ENCODE measurements around the gene DGKA.
"Not testable (repeated sequence)": the region's sequence is repeated elsewhere in the genome, so short reads cannot be mapped to it uniquely, and the experiment has no call there.

Gene DGKA

DNA sequence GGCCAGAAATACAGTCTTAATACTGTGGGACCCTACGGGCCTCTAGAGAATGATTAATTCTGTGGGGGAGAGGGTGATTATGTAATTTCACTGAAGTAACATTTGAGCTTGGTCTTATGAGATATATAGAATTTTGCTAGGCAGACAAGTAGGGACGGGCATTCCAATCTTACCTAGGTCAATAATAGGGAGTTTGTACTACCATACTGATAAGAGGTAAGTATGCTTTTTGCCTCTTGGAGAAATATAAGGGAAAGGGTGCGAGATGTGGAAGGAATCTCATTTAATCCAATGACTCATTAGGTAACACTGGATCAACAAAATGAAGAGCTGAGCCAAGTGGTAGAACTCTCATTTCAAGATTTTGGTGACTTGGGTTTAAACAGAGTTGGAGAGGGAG, 48.1 kb downstream of the DGKA start:
- no peak for DNase-seq (ENCODE audit: low read depth, low spot score)
- H3K27me3 ChIP-seq (ENCODE audit: insufficient read depth, insufficient read length) = no peaks in the 10 kb centered on the region

GRCh38 chr12:55981882-55982281, 50.9 kb downstream of the DGKA start:
- H3K27me3 ChIP-seq (ENCODE audit: insufficient read depth, insufficient read length); DNase-seq (ENCODE audit: low read depth, low spot score); H3K9me3 ChIP-seq (ENCODE audit: insufficient read depth, low read length); H3K9ac ChIP-seq (ENCODE audit: insufficient read length, low read depth); H3K4me1 ChIP-seq (ENCODE audit: insufficient read depth, insufficient read length); H3K4me3 ChIP-seq (ENCODE audit: insufficient read length, low read depth): not testable (repeated sequence)
- peaks cover 77% of the 10 kb centered on the region for H3K36me3 ChIP-seq (ENCODE audit: insufficient read depth, insufficient read length, low read length)

More for the DNA sequence above, 48.1 kb downstream of the DGKA start:
- no peak overlapping the region for H3K4me3 ChIP-seq (ENCODE audit: insufficient read length, low read depth)
- no peaks in the 10 kb centered on the region for H3K9me3 ChIP-seq (ENCODE audit: insufficient read depth, low read length)
- H3K9ac ChIP-seq (ENCODE audit: insufficient read length, low read depth) = no peak overlapping the region
- H3K4me1 ChIP-seq (ENCODE audit: insufficient read depth, insufficient read length) = no peaks in the 10 kb centered on the region
- H3K36me3 ChIP-seq (ENCODE audit: insufficient read depth, insufficient read length, low read length) = peaks cover 62% of the 10 kb centered on the region
- TF ChIP-seq SUZ12 (IDR thresholded peaks at IDR 0.05; ENCODE audit: extremely low read depth, insufficient read depth, insufficient read length) (no peak), YY1 (IDR thresholded peaks at IDR 0.05; ENCODE audit: insufficient read depth, insufficient read length) (no peak), ZNF274 (IDR thresholded peaks at IDR 0.05; ENCODE audit: low read depth, low read length) (no peak)

GRCh38 chr12:55982319-55982936, 51.5 kb downstream of the DGKA start:
- Histone ChIP-seq H3K36me3 (ENCODE audit: insufficient read depth, insufficient read length, low read length) (peaks cover 77% of the 10 kb centered on the region), H3K4me1 (ENCODE audit: insufficient read depth, insufficient read length) (no peaks in the 10 kb centered on the region), H3K9ac (ENCODE audit: insufficient read length, low read depth) (no peak overlapping the region), H3K9me3 (ENCODE audit: insufficient read depth, low read length) (no peaks in the 10 kb centered on the region), H3K27me3 (ENCODE audit: insufficient read depth, insufficient read length) (no peaks in the 10 kb centered on the region), H3K4me3 (ENCODE audit: insufficient read length, low read depth) (no peak overlapping the region)
- no peak for DNase-seq (ENCODE audit: low read depth, low spot score)
- no peak for TF ChIP-seq YY1 (IDR thresholded peaks at IDR 0.05; ENCODE audit: insufficient read depth, insufficient read length)
- TF ChIP-seq SUZ12 (IDR thresholded peaks at IDR 0.05; ENCODE audit: extremely low read depth, insufficient read depth, insufficient read length) = no peak
- no peak for TF ChIP-seq ZNF274 (IDR thresholded peaks at IDR 0.05; ENCODE audit: low read depth, low read length)

DNA sequence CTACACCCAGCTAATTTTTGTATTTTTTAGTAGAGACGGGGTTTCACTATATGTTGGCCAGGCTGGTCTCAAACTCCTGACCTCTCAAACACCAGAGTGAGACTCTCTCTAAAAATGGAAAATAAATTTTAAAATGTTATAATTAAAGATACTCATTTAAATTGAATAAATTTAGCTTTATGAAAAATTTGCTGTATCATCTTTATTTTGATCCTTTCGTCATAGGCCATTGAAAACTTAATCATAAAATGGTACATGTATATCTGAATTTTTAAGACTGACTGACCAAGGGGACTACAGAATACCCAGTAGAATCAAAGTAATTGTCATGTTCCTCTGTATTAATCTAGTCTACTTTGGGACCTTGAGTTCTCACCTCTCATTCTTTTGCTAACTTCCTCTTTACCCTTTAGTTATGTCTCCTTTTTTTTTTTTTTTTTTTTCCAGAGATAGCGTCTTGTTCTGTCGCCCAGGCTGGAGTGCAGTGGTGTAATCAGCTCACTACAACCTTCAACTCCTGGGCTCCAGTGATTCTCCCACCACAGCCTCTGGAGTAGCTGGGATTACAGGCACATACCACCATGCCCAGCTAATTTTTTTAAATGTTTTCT, 52.4 kb downstream of the DGKA start:
- no peak for TF ChIP-seq YY1 (IDR thresholded peaks at IDR 0.05; ENCODE audit: insufficient read depth, insufficient read length)
- no peak for TF ChIP-seq SUZ12 (IDR thresholded peaks at IDR 0.05; ENCODE audit: extremely low read depth, insufficient read depth, insufficient read length)
- no peak for TF ChIP-seq ZNF274 (IDR thresholded peaks at IDR 0.05; ENCODE audit: low read depth, low read length)
- peaks cover 79% of the 10 kb centered on the region for H3K36me3 ChIP-seq (ENCODE audit: insufficient read depth, insufficient read length, low read length)
- no peaks in the 10 kb centered on the region for H3K27me3 ChIP-seq (ENCODE audit: insufficient read depth, insufficient read length)
- H3K4me3 ChIP-seq (ENCODE audit: insufficient read length, low read depth) = no peak overlapping the region
- DNase-seq (ENCODE audit: low read depth, low spot score) = no peak
- H3K4me1 ChIP-seq (ENCODE audit: insufficient read depth, insufficient read length) = no peaks in the 10 kb centered on the region
- no peak overlapping the region for H3K9ac ChIP-seq (ENCODE audit: insufficient read length, low read depth)
- no peaks in the 10 kb centered on the region for H3K9me3 ChIP-seq (ENCODE audit: insufficient read depth, low read length)

DNA sequence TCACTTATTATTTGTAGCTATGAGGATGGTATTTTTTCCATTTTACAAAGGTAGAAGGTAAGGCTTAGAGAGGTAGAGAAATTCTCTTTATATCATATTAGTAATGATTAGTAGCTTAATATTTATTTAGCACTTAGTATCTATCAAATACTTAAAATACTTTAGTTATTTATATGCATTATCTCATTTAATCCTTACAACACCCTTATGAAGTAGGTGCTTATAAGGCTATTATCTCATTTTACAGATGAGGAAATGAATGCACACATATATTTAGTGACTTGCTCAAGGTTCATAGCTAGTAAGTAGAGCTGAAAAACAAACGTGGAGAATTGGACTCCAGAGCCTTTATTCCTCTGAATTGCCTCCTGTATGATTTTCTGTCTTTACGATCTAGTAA, 53.9 kb downstream of the DGKA start:
- TF ChIP-seq YY1 (IDR thresholded peaks at IDR 0.05; ENCODE audit: insufficient read depth, insufficient read length) (no peak), SUZ12 (IDR thresholded peaks at IDR 0.05; ENCODE audit: extremely low read depth, insufficient read depth, insufficient read length) (no peak), ZNF274 (IDR thresholded peaks at IDR 0.05; ENCODE audit: low read depth, low read length) (no peak)
- Histone ChIP-seq H3K4me3 (ENCODE audit: insufficient read length, low read depth) (no peak overlapping the region), H3K4me1 (ENCODE audit: insufficient read depth, insufficient read length) (no peaks in the 10 kb centered on the region), H3K27me3 (ENCODE audit: insufficient read depth, insufficient read length) (no peaks in the 10 kb centered on the region), H3K9me3 (ENCODE audit: insufficient read depth, low read length) (no peaks in the 10 kb centered on the region), H3K9ac (ENCODE audit: insufficient read length, low read depth) (no peak overlapping the region), H3K36me3 (ENCODE audit: insufficient read depth, insufficient read length, low read length) (peaks cover 83% of the 10 kb centered on the region)
- no peak for DNase-seq (ENCODE audit: low read depth, low spot score)

- Histone ChIP-seq H3K9ac (ENCODE audit: insufficient read length, low read depth) (no peak overlapping the region), H3K27me3 (ENCODE audit: insufficient read depth, insufficient read length) (no peaks in the 10 kb centered on the region), H3K4me3 (ENCODE audit: insufficient read length, low read depth) (no peak overlapping the region), H3K4me1 (ENCODE audit: insufficient read depth, insufficient read length) (no peaks in the 10 kb centered on the region), H3K36me3 (ENCODE audit: insufficient read depth, insufficient read length, low read length) (peaks cover 83% of the 10 kb centered on the region), H3K9me3 (ENCODE audit: insufficient read depth, low read length) (no peaks in the 10 kb centered on the region)
- DNase-seq (ENCODE audit: low read depth, low spot score) = no peak
- TF ChIP-seq YY1 (IDR thresholded peaks at IDR 0.05; ENCODE audit: insufficient read depth, insufficient read length) (no peak), ZNF274 (IDR thresholded peaks at IDR 0.05; ENCODE audit: low read depth, low read length) (no peak), SUZ12 (IDR thresholded peaks at IDR 0.05; ENCODE audit: extremely low read depth, insufficient read depth, insufficient read length) (no peak)
Observed at GRCh38 chr12:55985341-55985740, 54.4 kb downstream of the DGKA start.

GRCh38 chr12:55985976-55986375, 55.0 kb downstream of the DGKA start:
- H3K4me3 ChIP-seq (ENCODE audit: insufficient read length, low read depth); H3K4me1 ChIP-seq (ENCODE audit: insufficient read depth, insufficient read length); H3K9ac ChIP-seq (ENCODE audit: insufficient read length, low read depth); H3K27me3 ChIP-seq (ENCODE audit: insufficient read depth, insufficient read length); H3K9me3 ChIP-seq (ENCODE audit: insufficient read depth, low read length); DNase-seq (ENCODE audit: low read depth, low spot score): not testable (repeated sequence)
- peaks cover 85% of the 10 kb centered on the region for H3K36me3 ChIP-seq (ENCODE audit: insufficient read depth, insufficient read length, low read length)

Measured in NT2/D1 (cell line).